GM18951 (cell line): ENCODE data around the gene RAD9B.
"Not testable (repeated sequence)": the region's sequence is repeated elsewhere in the genome, so short reads cannot be mapped to it uniquely, and the experiment has no call there.

Source experiments
- POLR2A ChIP-seq: IDR thresholded peaks from 4 replicates; pipeline ENCODE4 v1.6.1; 2011; ENCODE audit warnings: mild to moderate bottlenecking; ENCODE audit not compliant: insufficient read length, insufficient read depth; ENCODE audit errors: extremely low read depth
- in situ Hi-C: fragments of 300-500 bp; cut with MboI; formaldehyde crosslinking; loops from one replicate; pipeline ENCODE4 v1.12.0; 2022; ENCODE audit warnings: low sequenced_read_pairs, mixed read lengths, inconsistent platforms; ENCODE audit not compliant: unreplicated experiment

RAD9B gene

DNA sequence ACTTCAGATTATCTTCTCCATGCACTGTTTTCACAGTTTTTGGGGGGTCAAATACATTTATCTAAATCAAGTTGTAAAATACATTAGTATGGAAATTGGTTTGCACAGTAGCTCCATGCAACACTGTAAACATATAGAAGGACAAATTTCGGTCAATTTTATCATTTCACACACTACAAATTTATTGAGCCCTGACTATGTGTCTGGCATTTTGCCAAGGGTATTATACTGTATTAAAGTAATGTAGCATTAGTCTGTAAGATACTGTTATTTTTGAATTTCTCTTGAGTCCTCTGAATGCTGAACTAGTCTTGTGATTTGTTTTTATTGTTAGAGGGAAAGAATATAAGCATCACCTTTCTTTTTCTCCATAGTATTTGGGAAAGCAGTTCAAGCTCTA lies 1.3 kb downstream of the RAD9B start:
- no peak for TF ChIP-seq POLR2A
- in situ Hi-C loops = no loop called here

DNA sequence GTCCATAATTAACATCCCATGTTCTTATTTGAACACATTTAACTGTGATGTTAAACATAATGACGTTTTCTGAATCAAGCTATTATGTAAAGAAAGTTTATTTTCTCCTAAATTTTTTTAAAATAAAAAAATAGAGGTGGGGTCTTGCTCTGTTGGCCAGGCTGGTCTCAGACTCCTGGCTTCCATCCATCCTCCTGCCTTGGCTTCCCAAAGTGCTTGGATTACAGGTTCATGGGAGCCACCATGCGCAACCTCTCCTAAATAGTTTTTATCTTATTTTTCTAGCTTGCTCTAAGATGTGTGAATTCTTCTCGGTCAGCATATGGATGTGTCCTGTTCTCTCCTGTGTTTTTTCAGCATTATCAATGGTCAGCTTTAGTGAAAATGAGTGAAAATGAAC lies 3.2 kb downstream of the RAD9B start:
- in situ Hi-C loops = no loop called here
- no peak for TF ChIP-seq POLR2A

DNA sequence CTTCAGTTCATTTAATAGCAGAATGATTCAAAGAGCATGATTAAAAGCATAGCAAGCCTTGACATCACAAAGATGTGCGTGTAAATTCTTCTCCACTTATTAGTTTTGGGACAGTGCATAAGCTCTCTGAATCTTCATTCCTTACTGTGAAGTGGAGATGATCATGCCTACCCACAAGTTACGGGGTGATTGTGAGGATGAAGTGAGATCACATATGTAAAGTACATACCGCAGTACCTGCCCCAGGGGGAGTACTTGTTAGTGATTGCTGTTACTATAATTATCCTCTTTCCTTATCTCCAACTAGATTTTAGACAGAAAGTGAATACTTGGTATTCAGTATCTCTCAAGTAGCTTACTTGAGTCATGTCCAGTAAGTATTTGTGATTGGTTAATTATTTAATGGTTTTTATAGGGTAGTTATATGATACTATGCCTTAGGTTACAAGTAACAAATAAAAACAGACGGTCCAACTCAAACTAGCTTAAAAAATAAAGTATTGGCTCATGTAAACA lies 6.0 kb downstream of the RAD9B start:
- in situ Hi-C loops = no loop called here
- no peak for TF ChIP-seq POLR2A

- in situ Hi-C loops = loop anchor here (5.0 kb wide), 1 partner anchor 78 kb away; no protein-coding TSS in a partner anchor
- no peak for TF ChIP-seq POLR2A
Observed at GRCh38 chr12:110513842-110514241, 11.7 kb downstream of the RAD9B start.

DNA sequence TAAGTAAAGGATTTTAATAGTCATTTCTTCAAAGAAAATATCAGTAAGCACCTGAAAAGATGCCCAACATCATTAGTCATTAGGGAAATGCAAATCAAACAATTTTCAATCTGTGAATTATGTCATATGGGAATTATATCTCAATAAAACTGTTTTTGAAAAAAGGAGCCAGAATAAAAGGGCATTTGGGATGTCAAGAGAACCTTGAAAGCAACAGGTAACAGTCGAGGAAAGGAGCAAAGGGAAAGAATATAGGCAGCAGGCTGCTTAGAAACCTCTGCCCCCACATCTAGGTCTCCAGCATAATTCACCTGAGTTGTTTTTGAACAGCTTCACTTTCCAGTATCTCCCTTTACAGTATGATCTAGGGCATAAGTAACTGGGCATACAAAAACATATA lies 12.2 kb downstream of the RAD9B start:
- no peak for TF ChIP-seq POLR2A
- in situ Hi-C loops = loop anchor here (5.0 kb wide), 1 partner anchor 78 kb away; no protein-coding TSS in a partner anchor

DNA sequence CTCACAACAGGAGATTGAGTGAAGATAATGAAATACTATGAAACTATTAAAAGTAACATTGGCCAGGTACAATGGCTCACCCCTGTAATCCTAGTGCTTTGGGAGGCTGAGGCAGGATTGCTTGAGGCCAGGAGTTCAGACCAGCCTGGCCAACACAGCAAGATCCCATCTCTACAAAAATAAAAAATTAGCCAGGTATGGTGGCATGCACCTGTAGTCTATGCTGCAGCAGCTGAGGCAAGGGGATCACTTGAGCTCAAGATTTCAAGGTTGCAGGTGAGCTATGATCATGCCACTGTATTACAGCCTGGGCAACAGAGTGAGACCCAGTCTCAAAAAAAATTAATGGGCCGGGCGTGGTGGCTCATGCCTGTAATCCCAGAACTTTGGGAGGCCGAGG lies 14.9 kb downstream of the RAD9B start:
- TF ChIP-seq POLR2A = no peak
- in situ Hi-C loops = no loop called here

DNA sequence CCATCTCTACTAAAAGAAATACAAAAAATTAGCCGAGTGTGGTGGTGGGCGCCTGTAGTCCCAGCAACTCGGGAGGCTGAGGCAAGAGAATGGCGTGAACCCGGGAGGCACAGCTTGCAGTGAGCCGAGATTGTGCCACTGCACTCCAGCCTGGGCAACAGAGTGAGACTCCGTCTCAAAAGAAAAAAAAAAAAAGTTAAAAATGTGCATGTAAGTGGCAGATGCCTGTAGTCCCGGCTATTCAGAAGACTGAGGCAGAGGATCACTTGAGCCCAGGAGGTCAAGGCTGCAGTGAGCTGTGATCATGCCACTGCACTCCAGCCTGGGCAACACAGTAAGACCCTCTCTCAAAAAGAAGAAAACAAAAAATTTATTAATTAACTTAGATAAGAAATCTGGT lies 15.9 kb downstream of the RAD9B start:
- in situ Hi-C loops = not testable (repeated sequence)

- in situ Hi-C loops = not testable (repeated sequence)
Observed at GRCh38 chr12:110520876-110521712, 19.0 kb downstream of the RAD9B start.

DNA sequence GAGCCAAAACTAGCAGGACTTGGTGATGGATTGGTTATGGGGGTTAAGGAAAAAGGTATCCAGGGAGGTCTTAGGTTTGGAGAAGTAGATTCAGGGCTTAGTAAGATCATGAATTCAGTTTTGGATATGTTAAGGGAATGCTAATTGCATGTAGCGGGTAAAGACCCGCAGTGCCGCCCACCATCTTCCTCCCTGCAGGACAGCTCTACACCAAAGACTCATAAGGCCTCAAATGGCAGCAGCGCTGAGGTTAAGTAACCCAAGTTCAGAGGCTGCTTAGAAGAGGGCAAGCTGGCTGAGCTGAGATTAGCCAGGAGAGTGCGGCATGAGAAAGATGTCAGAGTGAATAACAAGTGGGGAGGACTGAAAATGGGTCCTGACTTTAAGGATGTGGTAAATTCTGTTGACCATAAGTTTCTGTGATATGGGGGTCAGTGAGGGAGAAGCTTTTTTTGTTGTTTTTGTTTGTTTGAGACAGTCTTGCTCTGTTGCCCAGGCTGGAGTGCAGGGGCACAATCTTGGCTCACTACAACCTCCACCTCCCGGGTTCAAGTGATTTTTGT lies 26.2 kb downstream of the RAD9B start:
- in situ Hi-C loops = no loop called here
- TF ChIP-seq POLR2A = no peak

DNA sequence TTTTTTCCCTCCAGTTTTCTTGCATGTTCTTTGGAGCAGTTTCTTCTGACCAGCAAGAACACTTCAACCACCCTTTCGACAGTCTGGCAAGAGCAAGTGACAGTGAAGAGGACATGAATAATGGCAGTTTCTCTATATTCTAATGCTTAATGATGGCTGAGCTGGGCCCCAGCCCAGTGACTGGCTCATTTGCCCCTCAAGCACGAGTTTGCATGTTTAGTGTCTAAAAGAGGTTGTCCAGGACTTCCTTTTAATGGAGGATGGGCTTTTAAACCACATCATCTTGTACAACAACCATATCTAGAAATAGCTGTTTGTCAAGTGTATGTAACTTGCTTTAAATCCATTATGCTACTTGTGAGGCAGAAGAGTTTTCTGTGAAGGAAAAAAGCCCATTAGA lies 28.4 kb downstream of the RAD9B start:
- TF ChIP-seq POLR2A = no peak
- in situ Hi-C loops = no loop called here

- TF ChIP-seq POLR2A = no peak
- in situ Hi-C loops = no loop called here
Observed at GRCh38 chr12:110531741-110532333, 29.7 kb downstream of the RAD9B start.

DNA sequence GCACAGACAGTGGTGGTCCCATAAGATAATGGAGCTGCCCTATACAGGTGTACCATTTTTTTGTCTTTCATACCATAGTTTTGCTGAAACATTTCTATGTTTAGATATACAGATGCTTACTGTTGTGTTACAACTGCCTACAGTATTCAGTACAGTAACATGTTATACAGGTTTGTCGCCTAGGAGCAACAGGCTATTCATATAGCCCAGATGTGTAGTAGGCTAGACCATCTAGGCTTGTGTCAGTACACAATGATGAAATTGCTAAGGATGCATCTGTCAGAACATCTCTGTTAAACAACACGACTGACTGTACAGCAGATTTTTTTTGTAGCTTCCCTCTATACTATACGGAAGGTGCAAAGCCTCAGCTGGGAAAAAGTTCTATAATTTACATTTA lies 30.5 kb downstream of the RAD9B start:
- TF ChIP-seq POLR2A = no peak
- in situ Hi-C loops = no loop called here

- no peak for TF ChIP-seq POLR2A
- in situ Hi-C loops = no loop called here
Observed at GRCh38 chr12:110533607-110534006, 31.5 kb downstream of the RAD9B start.

- no peak for TF ChIP-seq POLR2A
- in situ Hi-C loops = no loop called here
Observed at GRCh38 chr12:110534811-110535210, 32.7 kb downstream of the RAD9B start.
